ENCODE measurements around the gene ARHGAP40.
"Not testable (repeated sequence)": the region's sequence is repeated elsewhere in the genome, so short reads cannot be mapped to it uniquely, and the experiment has no call there.

Gene ARHGAP40

GRCh38 chr20:38581013-38581412 is 20.6 kb upstream of the ARHGAP40 start, which contains the start of gene ADIG:
Gene ADIG (plus strand): TSS chr20:38581197. CDS start chr20:38581251, 54 bp downstream.
- Mint-ChIP-seq H3K27ac (no peak within 1 kb of the TSS), H3K4me3 (no peak within 1 kb of the TSS), H3K36me3 (ENCODE audit: low read depth) (peaks cover 10% of the 10 kb centered on the region), H3K27me3 (no peaks in the 10 kb centered on the region), H3K9me3 (no peaks in the 10 kb centered on the region), H3K4me1 (ENCODE audit: low read depth) (no peaks in the 10 kb centered on the region)
- DNase-seq, result no peak

- Mint-ChIP-seq H3K9me3 (no peaks in the 10 kb centered on the region), H3K27ac (no peak overlapping the region), H3K27me3 (no peaks in the 10 kb centered on the region), H3K36me3 (ENCODE audit: low read depth) (peaks cover 6% of the 10 kb centered on the region), H3K4me3 (no peak overlapping the region), H3K4me1 (ENCODE audit: low read depth) (no peaks in the 10 kb centered on the region)
- no peak for DNase-seq
Observed at GRCh38 chr20:38581830-38582358, 19.7 kb upstream of the ARHGAP40 start.

GRCh38 chr20:38583306-38583705 is 18.3 kb upstream of the ARHGAP40 start:
- Mint-ChIP-seq H3K27ac (no peak overlapping the region), H3K4me3 (no peak overlapping the region), H3K27me3 (no peaks in the 10 kb centered on the region)

GRCh38 chr20:38584099-38584763 is 17.4 kb upstream of the ARHGAP40 start:
- Mint-ChIP-seq H3K27ac (no peak overlapping the region), H3K4me3 (no peak overlapping the region), H3K36me3 (ENCODE audit: low read depth) (no peaks in the 10 kb centered on the region), H3K27me3 (no peaks in the 10 kb centered on the region), H3K9me3 (no peaks in the 10 kb centered on the region), H3K4me1 (ENCODE audit: low read depth) (no peaks in the 10 kb centered on the region)
- DNase-seq, result no peak

More at GRCh38 chr20:38583306-38583705, 18.3 kb upstream of the ARHGAP40 start:
- Mint-ChIP-seq H3K9me3 (no peaks in the 10 kb centered on the region), H3K4me1 (ENCODE audit: low read depth) (no peaks in the 10 kb centered on the region), H3K36me3 (ENCODE audit: low read depth) (peaks cover 3% of the 10 kb centered on the region)
- DNase-seq, result no peak

- H3K27ac Mint-ChIP-seq, result no peak overlapping the region
- H3K9me3 Mint-ChIP-seq, result no peaks in the 10 kb centered on the region
- no peaks in the 10 kb centered on the region for H3K36me3 Mint-ChIP-seq (ENCODE audit: low read depth)
- no peaks in the 10 kb centered on the region for H3K4me1 Mint-ChIP-seq (ENCODE audit: low read depth)
- H3K4me3 Mint-ChIP-seq, result no peak overlapping the region
- DNase-seq, result no peak
- no peaks in the 10 kb centered on the region for H3K27me3 Mint-ChIP-seq
Observed at GRCh38 chr20:38585404-38586180, 16.0 kb upstream of the ARHGAP40 start.

GRCh38 chr20:38586181-38586525 is 15.5 kb upstream of the ARHGAP40 start:
- Mint-ChIP-seq H3K27me3 (no peaks in the 10 kb centered on the region), H3K9me3 (no peaks in the 10 kb centered on the region), H3K27ac (no peak overlapping the region), H3K4me1 (ENCODE audit: low read depth) (no peaks in the 10 kb centered on the region), H3K36me3 (ENCODE audit: low read depth) (no peaks in the 10 kb centered on the region), H3K4me3 (no peak overlapping the region)
- DNase-seq, result no peak

- H3K4me1 Mint-ChIP-seq (ENCODE audit: low read depth), result no peaks in the 10 kb centered on the region
- no peak overlapping the region for H3K27ac Mint-ChIP-seq
- H3K36me3 Mint-ChIP-seq (ENCODE audit: low read depth), result no peaks in the 10 kb centered on the region
- no peak overlapping the region for H3K4me3 Mint-ChIP-seq
- no peaks in the 10 kb centered on the region for H3K27me3 Mint-ChIP-seq
- DNase-seq, result no peak
- no peaks in the 10 kb centered on the region for H3K9me3 Mint-ChIP-seq
Observed at GRCh38 chr20:38588303-38588702, 13.3 kb upstream of the ARHGAP40 start.

GRCh38 chr20:38589351-38589750 is 12.3 kb upstream of the ARHGAP40 start:
- Mint-ChIP-seq H3K36me3 (ENCODE audit: low read depth) (no peaks in the 10 kb centered on the region), H3K4me3 (no peak overlapping the region), H3K27ac (no peak overlapping the region), H3K4me1 (ENCODE audit: low read depth) (no peaks in the 10 kb centered on the region), H3K9me3 (no peaks in the 10 kb centered on the region), H3K27me3 (no peaks in the 10 kb centered on the region)
- DNase-seq, result no peak

- H3K9me3 Mint-ChIP-seq, result no peaks in the 10 kb centered on the region
- no peak overlapping the region for H3K27ac Mint-ChIP-seq
- no peaks in the 10 kb centered on the region for H3K27me3 Mint-ChIP-seq
- H3K4me1 Mint-ChIP-seq (ENCODE audit: low read depth), result no peaks in the 10 kb centered on the region
- DNase-seq, result no peak
- no peaks in the 10 kb centered on the region for H3K36me3 Mint-ChIP-seq (ENCODE audit: low read depth)
- no peak overlapping the region for H3K4me3 Mint-ChIP-seq
Observed at GRCh38 chr20:38589967-38590675, 11.5 kb upstream of the ARHGAP40 start.

GRCh38 chr20:38590676-38591473 is 10.7 kb upstream of the ARHGAP40 start:
- no peaks in the 10 kb centered on the region for H3K27me3 Mint-ChIP-seq
- H3K36me3 Mint-ChIP-seq (ENCODE audit: low read depth), result no peaks in the 10 kb centered on the region
- H3K9me3 Mint-ChIP-seq, result no peaks in the 10 kb centered on the region
- no peak overlapping the region for H3K4me3 Mint-ChIP-seq
- no peaks in the 10 kb centered on the region for H3K4me1 Mint-ChIP-seq (ENCODE audit: low read depth)
- H3K27ac Mint-ChIP-seq, result no peak overlapping the region
- no peak for DNase-seq

- H3K27me3 Mint-ChIP-seq, result peaks cover 2% of the 10 kb centered on the region
Observed at GRCh38 chr20:38591474-38592410, 9.9 kb upstream of the ARHGAP40 start.

GRCh38 chr20:38592411-38592790 is 9.2 kb upstream of the ARHGAP40 start:
- not testable (repeated sequence) for H3K27ac Mint-ChIP-seq; H3K4me1 Mint-ChIP-seq (ENCODE audit: low read depth); H3K36me3 Mint-ChIP-seq (ENCODE audit: low read depth); H3K27me3 Mint-ChIP-seq; H3K9me3 Mint-ChIP-seq; H3K4me3 Mint-ChIP-seq; DNase-seq

More at GRCh38 chr20:38591474-38592410, 9.9 kb upstream of the ARHGAP40 start:
- Mint-ChIP-seq H3K4me1 (ENCODE audit: low read depth) (no peaks in the 10 kb centered on the region), H3K9me3 (no peaks in the 10 kb centered on the region), H3K36me3 (ENCODE audit: low read depth) (no peaks in the 10 kb centered on the region), H3K27ac (no peak overlapping the region), H3K4me3 (no peak overlapping the region)
- no peak for DNase-seq

- DNase-seq; H3K4me1 Mint-ChIP-seq (ENCODE audit: low read depth); H3K4me3 Mint-ChIP-seq; H3K27ac Mint-ChIP-seq; H3K36me3 Mint-ChIP-seq (ENCODE audit: low read depth); H3K9me3 Mint-ChIP-seq: not testable (repeated sequence)
- H3K27me3 Mint-ChIP-seq, result peaks cover 17% of the 10 kb centered on the region
Observed at GRCh38 chr20:38594281-38594680, 7.3 kb upstream of the ARHGAP40 start.

Data from activated T-cell treated with anti-CD3 and anti-CD28 coated beads, Interleukin-2, amount 50 U/mL, for 24 hours (primary cell).